Fibroblast of upper back skin (primary cell): ENCODE measurements around the gene DACH1.
"Not testable (repeated sequence)": the region's sequence is repeated elsewhere in the genome, so short reads cannot be mapped to it uniquely, and the experiment has no call there.

Experiments used
- DNase-seq: peaks from one replicate; pipeline ENCODE4 v3.0.0-alpha.2; 2013

DACH1 gene

DNA sequence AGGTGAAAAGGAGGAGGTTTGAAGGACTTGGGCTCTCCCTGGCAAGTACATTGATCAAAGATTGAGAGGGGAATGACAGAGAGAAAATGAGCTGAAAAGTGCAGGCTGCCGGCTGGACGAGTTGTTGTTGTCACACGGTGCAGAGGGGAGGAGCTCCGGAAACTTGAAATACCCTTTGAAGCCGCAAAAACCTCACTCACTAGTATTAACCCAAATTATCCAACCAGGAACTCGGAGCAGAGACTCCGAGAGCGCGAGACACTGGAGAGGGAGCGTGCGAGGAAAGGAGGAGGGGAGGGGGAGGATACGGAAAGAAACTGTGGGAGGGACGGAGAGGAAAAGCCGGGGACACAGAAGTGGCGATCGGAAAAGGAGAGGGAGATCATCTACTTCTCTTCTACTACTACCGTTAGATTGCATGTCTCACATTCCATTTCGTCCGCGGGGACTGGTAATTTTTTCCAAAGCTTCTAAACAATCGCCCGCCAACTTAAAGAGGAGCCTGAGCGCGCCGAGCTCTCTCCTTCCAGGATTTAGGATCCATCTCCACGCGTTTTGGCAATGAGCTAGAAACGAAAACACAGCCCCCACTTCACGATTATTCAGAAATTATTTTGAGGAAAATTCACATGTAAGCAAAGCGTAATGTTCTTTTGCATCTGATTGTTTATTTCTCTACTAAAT, at the start of gene DACH1:
TSS of gene DACH1 (minus strand) at position 74 of the 684 bp plus-strand sequence.
- peak; percentile 48 for DNase-seq

DNA sequence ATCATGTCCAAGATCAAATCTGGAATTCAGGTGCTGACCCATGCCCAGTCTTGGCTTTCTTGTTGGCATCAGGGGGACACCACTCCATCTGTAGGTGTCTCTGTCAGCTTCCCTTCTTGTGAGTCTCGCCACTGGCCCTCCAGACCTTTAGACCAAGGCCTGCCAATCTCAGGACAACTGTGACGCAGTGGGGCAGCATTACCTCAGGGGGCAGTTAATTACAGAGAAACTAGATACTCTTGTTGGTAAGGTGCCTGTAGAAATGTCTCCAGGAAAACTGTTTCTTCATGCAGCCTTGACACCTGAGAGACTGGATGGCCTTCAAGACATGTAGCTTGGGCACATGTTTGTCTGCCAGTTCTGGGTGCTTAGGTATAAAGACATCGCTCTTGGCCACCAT, 46.7 kb upstream of the DACH1 start:
- DNase-seq, result no peak

DNA sequence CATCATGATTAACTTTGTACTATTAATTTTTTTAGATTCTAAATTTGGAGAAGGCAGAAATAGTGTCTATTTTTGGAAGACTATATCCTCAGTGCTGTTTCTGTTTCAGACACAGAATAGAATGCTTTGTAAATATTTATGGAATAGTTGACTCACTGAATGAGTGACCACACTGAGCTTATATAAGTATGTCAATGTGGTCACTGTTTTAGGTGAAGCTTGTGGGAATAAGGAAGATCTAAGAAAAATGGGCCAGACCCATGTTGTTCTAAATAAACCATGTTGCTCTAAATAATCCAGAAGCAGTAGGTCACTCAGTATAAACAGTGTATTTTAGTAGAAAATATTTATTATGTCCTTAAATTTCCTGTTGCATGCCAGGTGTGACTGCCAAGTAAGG, 45.5 kb upstream of the DACH1 start:
- DNase-seq, result peak; percentile 23

GRCh38 chr13:71906448-71906847, 39.4 kb upstream of the DACH1 start:
- DNase-seq, result no peak

DNA sequence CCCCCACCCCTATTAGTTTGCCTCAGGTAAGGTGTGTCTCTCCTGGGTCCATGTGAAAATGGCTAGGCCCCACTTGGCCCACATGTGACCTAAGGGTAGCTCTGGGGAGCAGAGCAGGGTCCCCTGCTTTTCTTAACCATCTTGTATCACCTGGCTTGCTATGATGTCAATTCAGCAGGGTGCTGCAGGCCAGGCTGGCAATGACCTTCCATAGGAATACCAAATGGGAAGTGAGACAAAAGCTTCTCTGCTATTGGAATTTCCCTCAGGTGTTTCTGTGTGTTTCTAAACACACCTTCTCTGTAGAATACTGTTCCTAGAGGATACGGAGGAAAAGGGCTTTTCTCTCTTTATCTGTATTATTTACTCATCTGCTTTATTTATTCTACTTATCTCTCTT, 35.7 kb upstream of the DACH1 start:
- no peak for DNase-seq

- DNase-seq, result not testable (repeated sequence)
These were observed 26.5 kb upstream of the DACH1 start for GRCh38 chr13:71893506-71893905.

GRCh38 chr13:71886880-71887279, 19.9 kb upstream of the DACH1 start:
- DNase-seq, result no peak

DNA sequence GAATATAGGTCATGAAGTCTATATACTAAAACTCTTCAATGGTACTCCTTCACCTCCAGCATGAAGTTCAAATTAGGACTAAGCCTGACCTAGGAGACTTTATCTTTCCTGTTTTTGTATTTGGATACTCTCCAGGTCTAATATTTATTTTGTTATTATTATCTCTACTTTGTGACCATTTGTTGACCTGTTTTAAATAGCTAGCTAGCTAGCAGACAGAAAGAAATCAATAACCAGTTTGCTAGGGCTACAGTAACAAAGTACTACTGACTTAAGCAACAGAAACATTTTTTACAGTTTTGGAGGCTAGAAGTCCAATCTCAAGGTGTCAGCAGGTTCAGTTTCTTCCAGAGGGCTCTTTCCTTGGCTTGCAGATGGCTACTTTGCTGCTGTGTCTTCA, 15.1 kb upstream of the DACH1 start:
- no peak for DNase-seq

DNA sequence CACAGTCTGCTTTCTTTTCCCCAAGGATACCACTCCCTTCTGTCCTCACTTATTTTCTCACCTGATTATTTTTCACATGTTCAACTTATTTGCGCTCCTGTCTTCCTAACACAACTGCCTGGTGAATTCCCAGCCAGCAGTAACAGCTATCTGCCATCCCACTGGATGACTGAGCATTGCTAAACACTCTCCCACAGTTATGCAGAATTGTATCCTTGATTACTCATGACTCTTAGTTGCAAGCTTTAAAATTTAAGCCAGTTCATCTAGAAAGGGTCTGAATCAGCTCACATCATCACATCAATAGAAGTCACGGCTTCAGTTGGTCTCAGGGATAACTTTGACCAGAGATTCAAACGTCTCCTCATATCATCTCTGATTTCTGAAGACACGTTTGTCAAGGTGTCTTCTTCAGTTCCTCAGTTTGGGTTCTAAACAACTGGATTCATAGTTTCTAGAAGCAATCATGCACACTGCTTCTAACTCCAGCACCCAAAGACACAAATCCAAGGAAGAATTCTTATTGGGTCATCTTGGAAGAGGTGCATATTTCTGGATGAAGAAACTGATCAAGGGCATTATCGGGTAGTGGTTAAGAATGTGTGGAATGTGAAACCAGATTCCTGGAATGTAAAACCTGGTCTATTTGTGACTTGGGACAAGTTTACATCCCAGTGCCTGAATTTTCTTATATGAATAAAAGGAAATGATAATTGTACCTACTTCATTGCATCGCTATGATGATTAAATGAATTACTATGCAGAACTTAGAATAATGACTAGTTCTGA, 13.9 kb upstream of the DACH1 start:
- DNase-seq, result peak; percentile 55

- DNase-seq, result no peak
These were observed 12.9 kb upstream of the DACH1 start for GRCh38 chr13:71879808-71880344.

DNA sequence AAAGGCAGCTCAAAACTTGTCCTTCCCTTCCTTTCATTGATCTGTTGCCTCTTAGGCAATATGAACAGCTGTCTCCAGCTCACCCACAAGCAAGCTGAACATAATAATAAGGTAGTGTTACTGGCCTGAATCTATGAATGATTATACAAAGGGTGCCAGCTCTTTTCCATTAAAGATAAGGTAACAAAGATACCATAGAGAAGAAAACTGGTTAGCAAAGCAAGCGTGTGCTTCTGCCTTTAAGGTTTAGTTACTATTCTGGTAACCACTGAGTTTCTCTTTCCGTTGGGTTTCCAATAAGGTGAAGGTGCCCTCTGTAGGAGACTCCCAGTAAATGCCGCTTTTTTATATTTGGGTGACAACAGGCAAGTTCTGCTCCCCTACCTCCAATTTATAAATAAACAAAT, 12.1 kb upstream of the DACH1 start:
- DNase-seq, result peak; percentile 25

DNA sequence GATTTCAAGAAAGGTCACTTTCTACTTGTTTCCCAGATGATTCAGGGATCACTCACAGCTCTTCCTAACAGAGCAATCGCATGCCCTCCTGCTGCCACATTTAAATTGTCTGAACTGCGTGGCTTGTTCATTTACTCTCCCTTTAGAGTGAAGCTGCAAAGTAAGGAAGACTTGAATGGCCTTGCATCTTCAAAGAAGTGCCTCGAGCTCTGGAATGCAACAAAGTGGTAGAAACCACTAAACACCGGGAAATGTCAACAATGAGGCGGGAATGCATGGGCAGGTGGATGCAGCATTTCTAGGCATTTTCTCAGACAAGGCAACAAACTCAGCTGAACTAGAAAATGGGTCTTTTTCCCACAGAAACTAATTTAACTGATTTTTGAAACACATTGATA, 10.3 kb upstream of the DACH1 start:
- no peak for DNase-seq

DNA sequence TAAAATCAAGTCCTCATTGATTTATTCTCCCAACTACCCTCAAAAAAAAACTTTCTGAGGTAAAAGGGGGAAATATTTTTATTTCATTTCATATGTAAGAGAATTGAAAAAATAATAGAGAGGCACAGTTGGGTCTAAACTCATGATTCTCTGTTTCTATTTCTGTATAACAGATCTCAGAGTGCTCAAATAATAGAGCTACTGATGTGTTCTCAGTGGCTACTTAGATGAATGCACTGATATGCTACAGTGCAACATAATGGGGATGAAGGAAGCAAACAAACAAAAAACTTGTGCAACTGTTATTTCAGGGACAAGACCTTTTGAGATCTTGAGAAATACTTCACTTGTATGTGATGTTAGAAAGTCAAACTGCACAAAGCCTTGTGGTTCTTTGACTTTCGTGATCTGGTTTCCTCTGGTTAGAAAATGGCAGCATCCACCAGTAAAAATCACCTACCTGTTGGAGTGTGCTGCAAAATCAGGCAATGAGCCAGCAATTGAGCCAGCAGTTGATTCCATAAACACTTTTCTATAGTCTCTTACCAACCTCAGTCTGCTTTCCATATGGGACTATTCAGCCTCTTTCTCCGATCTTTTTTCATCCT, 9.7 kb upstream of the DACH1 start:
- DNase-seq, result no peak

GRCh38 chr13:71875823-71876222, 8.8 kb upstream of the DACH1 start:
- no peak for DNase-seq

- DNase-seq, result no peak
These were observed 7.5 kb upstream of the DACH1 start for GRCh38 chr13:71874458-71874857.

GRCh38 chr13:71873418-71874247, 6.6 kb upstream of the DACH1 start:
- no peak for DNase-seq

GRCh38 chr13:71871844-71872243, 4.8 kb upstream of the DACH1 start:
- no peak for DNase-seq

- DNase-seq, result no peak
These were observed 4.3 kb upstream of the DACH1 start for GRCh38 chr13:71871176-71871754.

DNA sequence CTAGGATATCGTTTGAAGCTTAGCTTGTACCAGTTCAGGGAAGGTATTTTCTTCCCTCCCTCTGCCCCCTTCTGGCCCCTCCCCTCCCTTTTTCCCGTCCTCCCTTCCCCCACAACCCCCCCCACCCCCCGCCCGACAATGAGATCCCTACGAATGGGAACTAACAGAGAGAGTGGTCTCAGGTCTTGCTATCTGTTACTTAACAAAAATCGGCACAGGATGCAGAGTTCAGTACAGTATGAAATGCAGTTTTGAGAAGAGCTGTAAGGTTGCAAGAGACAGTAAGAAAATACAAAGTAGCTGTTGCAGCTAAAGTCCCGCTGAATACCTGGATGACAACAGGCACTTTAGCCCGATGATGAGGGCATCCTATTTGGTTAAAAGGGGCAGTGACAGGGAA, 3.1 kb upstream of the DACH1 start:
- DNase-seq, result no peak

DNA sequence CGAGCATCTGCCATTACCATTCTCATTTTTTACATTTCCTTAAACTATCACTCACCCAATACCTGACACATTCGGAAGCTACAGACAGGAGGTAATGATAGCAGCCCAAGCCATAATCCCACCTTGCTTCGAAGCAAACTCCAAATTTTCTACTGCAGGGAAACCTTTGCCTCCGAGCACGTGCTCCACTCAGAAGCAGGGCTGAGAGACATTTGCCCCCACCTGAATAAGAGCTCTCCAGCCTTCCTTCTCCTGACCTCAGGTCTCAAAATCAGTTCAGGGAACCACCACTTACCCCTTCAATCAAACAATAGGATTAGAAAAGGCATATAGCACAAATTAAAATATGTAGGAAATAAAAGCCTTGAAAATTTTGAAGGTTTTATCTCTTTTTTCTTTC, 2.3 kb upstream of the DACH1 start:
- no peak for DNase-seq

DNA sequence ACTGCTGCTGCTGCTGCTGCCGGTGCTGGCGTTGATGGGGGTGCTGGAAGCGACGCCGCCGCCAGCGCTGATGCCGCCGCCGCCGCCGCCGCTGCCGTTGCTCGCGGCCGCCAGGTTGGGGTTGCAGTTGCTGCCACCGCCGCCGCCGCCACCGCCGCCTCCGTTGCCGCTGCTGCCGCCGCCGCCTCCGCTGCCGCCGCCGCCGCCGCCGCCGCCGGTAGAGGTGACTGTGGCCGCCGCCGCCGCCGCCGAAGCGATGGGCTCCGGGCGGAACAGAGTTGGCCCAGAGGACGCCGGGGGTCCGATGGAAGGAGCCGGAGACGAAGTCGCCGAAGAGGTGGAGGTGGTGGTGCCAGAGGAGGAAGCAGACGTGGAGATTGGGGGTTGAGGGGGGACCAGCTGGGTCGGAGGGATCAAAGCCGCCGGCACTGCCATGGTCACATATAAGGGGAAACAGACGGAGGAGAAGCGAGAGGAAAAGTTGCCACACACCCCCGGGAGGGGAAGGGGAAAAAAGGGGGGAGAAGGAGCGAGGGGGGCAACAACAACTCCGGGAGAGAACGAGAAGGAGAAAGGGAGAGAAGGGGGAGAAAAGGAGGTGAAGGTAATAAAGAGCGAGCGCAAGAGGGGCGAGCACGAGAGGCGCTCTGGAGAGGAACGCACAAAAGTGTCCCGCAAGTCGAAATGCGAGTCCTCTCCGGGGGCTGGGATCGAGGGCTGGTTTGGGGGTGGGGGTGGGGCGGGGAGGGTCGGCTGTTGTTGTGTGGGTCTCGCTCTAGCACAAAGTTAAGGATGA, 471 bp downstream of the DACH1 start:
- DNase-seq, result no peak

- DNase-seq, result no peak
These were observed 1.1 kb downstream of the DACH1 start for GRCh38 chr13:71865874-71866334.
